GM21786 (cell line): ENCODE results near the gene ZBTB44.
A peak's percentile ranks its signal among the peaks of the same experiment; 100 is the strongest.
"Not testable (repeated sequence)": the region's sequence is repeated elsewhere in the genome, so short reads cannot be mapped to it uniquely, and the experiment has no call there.

Experiments
- ATAC-seq: cut with Tn5 transposase; IDR thresholded peaks from one replicate; pipeline ENCODE4 v1.9.1; 2021; ENCODE audit not compliant: unreplicated experiment

Gene ZBTB44

GRCh38 chr11:130202009-130202817 lies 112.5 kb downstream of the ZBTB44 start:
- ATAC-seq: no peak

DNA sequence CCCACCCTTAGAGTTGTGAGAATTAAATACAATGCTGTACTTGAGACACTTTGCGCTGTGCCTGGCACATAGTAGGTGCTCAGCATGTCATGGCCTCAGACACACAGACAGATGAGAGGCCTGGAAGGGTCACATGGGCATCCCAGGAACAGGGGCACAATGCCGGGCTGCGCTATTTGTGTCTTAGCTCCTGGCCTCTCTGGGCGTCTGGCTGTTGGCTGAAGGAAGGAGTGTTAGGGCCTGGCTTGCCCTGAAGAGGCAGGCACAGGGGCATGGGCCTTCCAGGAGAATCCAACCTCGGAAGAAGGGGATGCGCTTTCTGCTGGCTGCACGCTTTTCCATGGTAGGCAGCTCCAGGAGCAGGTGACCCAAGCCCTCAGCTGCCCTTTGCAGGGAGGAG lies 113.7 kb downstream of the ZBTB44 start:
- ATAC-seq: no peak

DNA sequence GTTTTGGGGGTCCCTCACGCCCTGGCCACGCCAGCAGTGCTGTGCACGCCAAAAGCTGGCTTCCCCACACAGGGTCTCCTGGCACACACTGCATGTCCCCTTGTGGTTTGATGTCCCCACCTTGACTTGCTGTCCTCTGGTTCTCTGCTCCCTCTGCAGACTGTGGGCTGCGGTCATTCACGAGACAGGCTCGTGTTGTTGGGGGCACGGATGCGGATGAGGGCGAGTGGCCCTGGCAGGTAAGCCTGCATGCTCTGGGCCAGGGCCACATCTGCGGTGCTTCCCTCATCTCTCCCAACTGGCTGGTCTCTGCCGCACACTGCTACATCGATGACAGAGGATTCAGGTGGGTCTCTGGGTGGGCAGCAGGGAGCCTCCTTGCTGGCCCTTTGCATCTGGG lies 114.9 kb downstream of the ZBTB44 start:
- no peak for ATAC-seq

DNA sequence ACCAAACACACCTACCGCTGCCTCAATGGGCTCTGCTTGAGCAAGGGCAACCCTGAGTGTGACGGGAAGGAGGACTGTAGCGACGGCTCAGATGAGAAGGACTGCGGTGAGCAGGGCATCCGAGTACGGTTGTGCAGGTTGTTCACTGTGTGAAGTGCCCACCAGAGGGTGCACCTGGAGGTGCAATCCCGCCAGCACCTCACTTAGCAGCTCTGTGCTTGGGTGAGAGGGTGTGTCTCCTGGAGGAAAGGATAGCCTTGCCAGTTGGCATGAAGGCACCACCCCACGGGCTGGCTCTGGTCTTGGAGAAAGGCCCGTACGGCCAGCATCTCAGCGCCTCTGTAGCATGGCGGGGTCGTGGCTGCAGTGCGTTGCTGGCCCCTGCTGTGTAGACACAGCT lies 115.8 kb downstream of the ZBTB44 start:
- ATAC-seq: no peak

- no peak for ATAC-seq
Measured at GRCh38 chr11:130198292-130198691, 116.4 kb downstream of the ZBTB44 start.

DNA sequence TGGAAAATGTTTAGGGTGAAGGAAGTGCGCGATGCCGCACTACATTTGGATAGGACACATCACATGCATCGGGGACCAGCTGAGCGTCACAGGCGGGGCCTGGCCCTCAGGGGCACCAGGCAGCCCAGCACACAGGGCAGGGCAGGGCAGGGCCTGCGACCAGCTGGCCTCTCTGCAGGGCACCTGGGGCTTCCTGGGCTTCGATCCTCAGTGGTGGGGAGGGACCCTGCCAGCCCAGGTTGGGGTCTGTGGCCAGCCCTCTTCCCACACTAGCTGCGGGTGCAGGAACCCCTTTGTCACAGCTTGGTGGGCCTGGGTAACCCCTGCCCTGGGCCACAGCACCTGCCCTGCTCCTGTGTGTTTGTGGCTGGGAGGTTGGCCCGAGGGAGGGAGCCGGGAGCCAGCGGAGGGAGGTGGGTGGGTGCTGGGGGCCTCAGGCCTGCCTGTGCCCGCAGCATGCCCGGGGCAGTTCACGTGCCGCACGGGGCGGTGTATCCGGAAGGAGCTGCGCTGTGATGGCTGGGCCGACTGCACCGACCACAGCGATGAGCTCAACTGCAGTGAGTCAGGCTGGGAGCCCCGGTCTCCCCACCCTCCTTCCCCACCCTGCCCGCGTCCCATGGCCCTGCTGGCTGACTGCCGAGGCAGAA lies 117.2 kb downstream of the ZBTB44 start:
- ATAC-seq: no peak

DNA sequence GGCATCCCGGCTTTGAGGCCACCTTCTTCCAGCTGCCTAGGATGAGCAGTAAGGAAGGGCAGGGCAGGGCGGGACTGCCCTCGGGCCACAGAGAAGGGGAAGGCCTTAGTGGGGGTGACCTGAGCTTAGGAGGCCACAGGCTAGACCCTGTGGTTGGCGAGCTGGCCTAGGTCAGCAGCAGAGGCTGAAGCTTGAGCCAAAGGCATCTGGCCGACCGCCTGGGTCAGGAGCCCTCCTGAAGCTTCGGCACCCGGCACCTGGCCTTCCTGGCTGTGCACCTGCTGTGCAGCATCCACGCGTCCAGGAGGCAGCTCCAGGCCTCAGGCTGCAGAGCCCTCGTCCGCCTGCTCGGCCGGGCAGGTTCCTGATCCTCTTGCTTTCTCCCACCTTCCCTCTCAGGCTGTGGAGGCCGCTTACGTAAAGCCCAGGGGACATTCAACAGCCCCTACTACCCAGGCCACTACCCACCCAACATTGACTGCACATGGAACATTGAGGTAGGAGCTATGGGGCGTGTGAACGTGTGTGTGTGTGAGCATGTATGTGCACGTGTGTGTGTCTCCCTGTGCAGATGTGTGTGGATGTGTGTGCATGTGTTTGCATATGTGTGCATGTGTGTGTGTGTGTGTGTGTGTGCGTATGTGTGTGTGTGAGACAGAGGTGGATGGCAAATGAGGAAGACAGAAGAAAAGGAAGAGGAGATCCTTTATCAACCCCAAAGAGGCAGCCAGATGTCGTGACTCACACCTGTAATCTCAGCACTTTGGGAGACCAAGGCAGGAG lies 120.3 kb downstream of the ZBTB44 start:
- ATAC-seq: no peak

GRCh38 chr11:130193551-130193950 lies 121.2 kb downstream of the ZBTB44 start:
- not testable (repeated sequence) for ATAC-seq

- ATAC-seq: no peak
Measured at GRCh38 chr11:130192845-130193267, 121.9 kb downstream of the ZBTB44 start.

- no peak for ATAC-seq
Measured at GRCh38 chr11:130191896-130192295, 122.8 kb downstream of the ZBTB44 start.

GRCh38 chr11:130190371-130190881 lies 124.3 kb downstream of the ZBTB44 start:
- ATAC-seq: no peak

DNA sequence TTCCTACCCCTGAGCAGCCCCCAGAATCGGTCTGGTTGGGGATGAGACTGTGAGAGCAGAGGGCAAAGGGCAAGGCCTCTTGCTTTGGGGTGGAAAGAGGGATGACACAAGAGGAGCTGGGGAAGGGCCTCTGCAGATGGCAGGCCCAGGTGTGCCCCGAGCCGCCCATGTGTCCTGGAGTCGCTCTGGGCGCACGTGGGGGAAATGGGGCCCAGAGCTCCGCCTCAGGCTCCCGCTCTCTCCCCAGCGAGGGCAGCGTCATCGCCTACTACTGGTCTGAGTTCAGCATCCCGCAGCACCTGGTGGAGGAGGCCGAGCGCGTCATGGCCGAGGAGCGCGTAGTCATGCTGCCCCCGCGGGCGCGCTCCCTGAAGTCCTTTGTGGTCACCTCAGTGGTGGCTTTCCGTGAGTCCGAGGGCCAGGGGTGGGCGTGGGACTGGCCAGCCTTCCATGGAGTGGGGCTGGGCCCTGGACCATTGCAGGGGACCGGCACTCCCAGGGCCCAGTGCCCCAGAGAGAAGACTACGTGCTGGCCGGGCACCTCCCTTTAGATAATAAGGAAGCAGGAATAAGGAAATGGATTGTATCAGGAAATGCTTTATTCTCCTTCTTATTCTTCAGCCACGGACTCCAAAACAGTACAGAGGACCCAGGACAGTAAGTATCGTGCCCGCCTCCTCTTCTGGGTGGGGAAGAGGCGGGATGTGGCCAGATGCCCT lies 125.1 kb downstream of the ZBTB44 start:
- ATAC-seq: no peak

DNA sequence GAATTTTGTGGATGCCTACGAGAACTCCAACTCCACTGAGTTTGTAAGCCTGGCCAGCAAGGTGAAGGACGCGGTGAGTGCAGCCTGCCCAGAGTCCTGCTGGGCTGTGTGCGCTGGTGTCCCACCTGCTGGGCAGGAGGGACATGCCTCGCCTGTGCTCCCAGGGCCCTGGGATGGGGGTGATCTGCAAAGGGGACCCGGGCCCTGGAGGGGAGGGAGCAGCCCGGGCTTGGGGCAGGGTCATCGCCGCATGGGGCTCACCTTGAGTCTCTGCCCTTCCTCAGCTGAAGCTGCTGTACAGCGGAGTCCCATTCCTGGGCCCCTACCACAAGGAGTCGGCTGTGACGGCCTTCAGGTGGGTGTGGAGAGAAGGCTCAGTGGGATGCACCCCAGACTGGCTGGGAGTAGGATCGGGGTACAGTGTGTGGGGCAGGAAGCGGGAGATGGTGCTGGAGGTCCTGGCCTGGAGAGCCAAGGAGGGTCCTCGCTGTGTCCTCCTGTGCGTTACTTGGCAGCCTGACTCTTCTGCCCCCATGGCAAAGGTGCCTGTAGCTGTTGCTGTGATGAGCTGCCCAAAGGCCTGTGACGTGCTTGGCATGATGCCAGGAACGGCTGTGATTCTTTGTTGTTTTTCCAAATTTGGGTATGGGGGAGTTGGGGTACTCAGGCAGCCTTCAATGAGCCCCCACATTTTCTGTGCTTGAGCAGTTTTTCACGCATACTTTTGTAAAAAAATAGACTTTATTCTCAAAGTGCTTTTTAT lies 126.0 kb downstream of the ZBTB44 start:
- ATAC-seq: no peak

- ATAC-seq: no peak
Measured at GRCh38 chr11:130188047-130188446, 126.7 kb downstream of the ZBTB44 start.

- no peak for ATAC-seq
Measured at GRCh38 chr11:130187096-130187495, 127.6 kb downstream of the ZBTB44 start.

- no peak for ATAC-seq
Measured at GRCh38 chr11:130183878-130184610, 130.7 kb downstream of the ZBTB44 start.

- peak; percentile 47 for ATAC-seq
Measured at GRCh38 chr11:130181295-130182272, 133.1 kb downstream of the ZBTB44 start.

- no peak for ATAC-seq
Measured at GRCh38 chr11:130180896-130181294, 133.8 kb downstream of the ZBTB44 start.
